ENCODE measurements around the gene GALNT14.

DNA sequence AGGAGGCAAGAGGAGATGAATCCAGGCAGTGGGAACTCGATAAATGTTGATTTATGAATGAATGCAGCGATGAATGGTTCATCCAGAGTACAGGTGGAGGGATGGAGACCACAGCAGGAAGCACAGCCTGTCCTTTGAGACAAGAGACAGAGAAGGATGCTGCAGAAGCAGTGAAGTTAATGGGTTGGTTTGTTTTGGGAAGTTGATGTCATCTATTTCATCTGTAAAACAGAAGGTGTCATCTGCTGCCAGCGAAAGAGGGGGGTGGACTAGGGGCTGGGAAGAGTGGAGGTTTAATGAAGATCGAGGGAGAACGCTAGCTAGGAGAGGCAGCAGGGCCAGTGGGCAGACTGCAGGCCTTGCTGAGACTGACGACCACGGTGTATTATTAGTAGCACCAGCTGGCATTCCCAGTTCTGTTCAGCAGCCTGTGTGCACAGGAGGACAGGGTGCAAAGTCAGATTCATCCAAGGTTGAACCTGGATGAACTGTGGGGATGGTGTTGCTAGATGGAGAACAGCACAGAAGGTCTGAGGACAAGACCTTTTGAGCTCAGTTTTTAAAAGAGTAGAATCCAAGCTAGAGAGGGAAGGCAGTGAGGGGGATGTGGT lies 210.7 kb downstream of the GALNT14 start:
- TF ChIP-seq POLR2A (IDR thresholded peaks at IDR 0.05), result no peak
- TF ChIP-seq, protein P1, sequence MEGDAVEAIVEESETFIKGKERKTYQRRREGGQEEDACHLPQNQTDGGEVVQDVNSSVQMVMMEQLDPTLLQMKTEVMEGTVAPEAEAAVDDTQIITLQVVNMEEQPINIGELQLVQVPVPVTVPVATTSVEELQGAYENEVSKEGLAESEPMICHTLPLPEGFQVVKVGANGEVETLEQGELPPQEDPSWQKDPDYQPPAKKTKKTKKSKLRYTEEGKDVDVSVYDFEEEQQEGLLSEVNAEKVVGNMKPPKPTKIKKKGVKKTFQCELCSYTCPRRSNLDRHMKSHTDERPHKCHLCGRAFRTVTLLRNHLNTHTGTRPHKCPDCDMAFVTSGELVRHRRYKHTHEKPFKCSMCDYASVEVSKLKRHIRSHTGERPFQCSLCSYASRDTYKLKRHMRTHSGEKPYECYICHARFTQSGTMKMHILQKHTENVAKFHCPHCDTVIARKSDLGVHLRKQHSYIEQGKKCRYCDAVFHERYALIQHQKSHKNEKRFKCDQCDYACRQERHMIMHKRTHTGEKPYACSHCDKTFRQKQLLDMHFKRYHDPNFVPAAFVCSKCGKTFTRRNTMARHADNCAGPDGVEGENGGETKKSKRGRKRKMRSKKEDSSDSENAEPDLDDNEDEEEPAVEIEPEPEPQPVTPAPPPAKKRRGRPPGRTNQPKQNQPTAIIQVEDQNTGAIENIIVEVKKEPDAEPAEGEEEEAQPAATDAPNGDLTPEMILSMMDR (IDR thresholded peaks at IDR 0.05), result no peak

Data from adrenal gland (tissue), 5 donors.